ENCODE measurements around the gene NSD1. TPM values are rescaled to one million over a fixed set of nuclear protein-coding genes. Genes with fewer than 3 reads are reported as not detected.

The NSD1 gene
- total RNA-seq, 1 experiment from 2014 or later: 62.2 TPM

- no peak for DNase-seq
- Histone ChIP-seq H3K27ac (no peak overlapping the region), H4K20me1 (ENCODE audit: insufficient read depth) (no peaks in the 10 kb centered on the region), H3K9me2 (ENCODE audit: insufficient read depth) (no peaks in the 10 kb centered on the region), H3F3A (ENCODE audit: insufficient read depth, low read depth) (peaks cover 16% of the 10 kb centered on the region; the same call in 1 of the 2 replicates), H3K4me1 (replicated peaks; ENCODE audit: insufficient read depth) (no peaks in the 10 kb centered on the region), H3K79me2 (ENCODE audit: low read depth) (no peaks in the 10 kb centered on the region), H3K36me3 (ENCODE audit: low read depth) (no peaks in the 10 kb centered on the region), H3K4me2 (no peak overlapping the region), H2AFZ (no peak overlapping the region), H3K27me3 (ENCODE audit: insufficient read depth, low read depth) (no peaks in the 10 kb centered on the region), H3K4me3 (no peak overlapping the region), H3K9me3 (ENCODE audit: insufficient read depth, low read depth) (no peaks in the 10 kb centered on the region)
- TF ChIP-seq EZH2 (IDR thresholded peaks at IDR 0.05; ENCODE audit: low read depth): no peak
- no peak for TF ChIP-seq CTCF (conservative IDR thresholded peaks at IDR 0.05)
- BruUV-seq (replicated peaks): no TSS peak
- intact Hi-C loops (cut with micrococcal nuclease; ENCODE audit: unreplicated experiment): no loop called here
- CTCF ChIA-PET: interaction anchor here (0.6 kb wide), 1 partner anchor 214 kb away, joined by 7 read pairs; no protein-coding TSS in a partner anchor
- POLR2A ChIA-PET (ENCODE audit: unreplicated experiment): no interaction called here
These were observed 42.8 kb upstream of the NSD1 start for GRCh38 chr5:177090813-177091212.

DNA sequence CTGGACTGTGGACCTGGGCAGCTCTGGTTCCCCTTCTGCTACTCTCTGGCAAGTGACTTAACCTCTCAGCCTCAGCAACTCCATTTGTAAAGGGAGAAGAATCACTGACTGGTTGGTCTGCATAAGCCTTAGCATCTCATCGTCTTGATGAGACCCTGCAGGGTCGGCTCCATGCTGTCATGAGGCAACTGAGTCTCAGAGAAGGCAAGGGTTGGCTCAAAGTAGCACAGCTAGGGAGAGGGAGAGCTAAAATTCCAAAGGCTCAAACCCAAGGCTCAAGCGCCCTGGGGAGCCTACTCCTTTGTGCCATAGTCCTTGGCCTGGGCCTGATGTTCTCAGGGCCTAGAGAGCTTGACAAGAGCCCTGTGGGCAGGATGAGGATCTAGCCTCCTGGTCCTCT lies 42.3 kb upstream of the NSD1 start:
- POLR2A ChIA-PET (ENCODE audit: unreplicated experiment): no interaction called here
- Histone ChIP-seq H4K20me1 (ENCODE audit: insufficient read depth) (no peaks in the 10 kb centered on the region), H2AFZ (no peak overlapping the region), H3K27me3 (ENCODE audit: insufficient read depth, low read depth) (no peaks in the 10 kb centered on the region), H3K4me1 (replicated peaks; ENCODE audit: insufficient read depth) (no peaks in the 10 kb centered on the region), H3K79me2 (ENCODE audit: low read depth) (no peaks in the 10 kb centered on the region), H3K9me3 (ENCODE audit: insufficient read depth, low read depth) (no peaks in the 10 kb centered on the region), H3K4me2 (no peak overlapping the region), H3K4me3 (no peak overlapping the region), H3K27ac (no peak overlapping the region), H3K9me2 (ENCODE audit: insufficient read depth) (no peaks in the 10 kb centered on the region), H3F3A (ENCODE audit: insufficient read depth, low read depth) (peaks cover 12% of the 10 kb centered on the region; the same call in 1 of the 2 replicates), H3K36me3 (ENCODE audit: low read depth) (no peaks in the 10 kb centered on the region)
- no peak for DNase-seq
- TF ChIP-seq EZH2 (IDR thresholded peaks at IDR 0.05; ENCODE audit: low read depth) (no peak), CTCF (conservative IDR thresholded peaks at IDR 0.05) (no peak)
- CTCF ChIA-PET: interaction anchor here (0.6 kb wide), 1 partner anchor 214 kb away, joined by 7 read pairs; no protein-coding TSS in a partner anchor
- intact Hi-C loops (cut with micrococcal nuclease; ENCODE audit: unreplicated experiment): no loop called here
- BruUV-seq (replicated peaks): no TSS peak

GRCh38 chr5:177092178-177093081 lies 41.1 kb upstream of the NSD1 start:
- TF ChIP-seq EZH2 (IDR thresholded peaks at IDR 0.05; ENCODE audit: low read depth): no peak
- Histone ChIP-seq H3K79me2 (ENCODE audit: low read depth) (no peaks in the 10 kb centered on the region), H3K4me3 (no peak overlapping the region), H3K4me2 (no peak overlapping the region), H3K4me1 (replicated peaks; ENCODE audit: insufficient read depth) (no peaks in the 10 kb centered on the region), H3F3A (ENCODE audit: insufficient read depth, low read depth) (peaks cover 3% of the 10 kb centered on the region; the same call in 1 of the 2 replicates), H4K20me1 (ENCODE audit: insufficient read depth) (no peaks in the 10 kb centered on the region), H2AFZ (no peak overlapping the region), H3K27me3 (ENCODE audit: insufficient read depth, low read depth) (no peaks in the 10 kb centered on the region), H3K9me2 (ENCODE audit: insufficient read depth) (no peaks in the 10 kb centered on the region), H3K9me3 (ENCODE audit: insufficient read depth, low read depth) (no peaks in the 10 kb centered on the region), H3K27ac (no peak overlapping the region), H3K36me3 (ENCODE audit: low read depth) (no peaks in the 10 kb centered on the region)
- no TSS peak for BruUV-seq (replicated peaks)
- ChIA-PET CTCF (no interaction called here), POLR2A (ENCODE audit: unreplicated experiment) (no interaction called here)
- DNase-seq: no peak
- intact Hi-C loops (cut with micrococcal nuclease; ENCODE audit: unreplicated experiment): no loop called here
